GM18511 (cell line): ENCODE data around the gene TRIP4.
A peak's percentile ranks its signal among the peaks of the same experiment; 100 is the strongest.
"Not testable (repeated sequence)": the region's sequence is repeated elsewhere in the genome, so short reads cannot be mapped to it uniquely, and the experiment has no call there.

Experiments
- ATAC-seq: cut with Tn5 transposase; IDR thresholded peaks from one replicate; pipeline ENCODE4 v1.9.1; 2021; ENCODE audit warnings: mild to moderate bottlenecking, moderate library complexity; ENCODE audit not compliant: unreplicated experiment

TRIP4 gene

DNA sequence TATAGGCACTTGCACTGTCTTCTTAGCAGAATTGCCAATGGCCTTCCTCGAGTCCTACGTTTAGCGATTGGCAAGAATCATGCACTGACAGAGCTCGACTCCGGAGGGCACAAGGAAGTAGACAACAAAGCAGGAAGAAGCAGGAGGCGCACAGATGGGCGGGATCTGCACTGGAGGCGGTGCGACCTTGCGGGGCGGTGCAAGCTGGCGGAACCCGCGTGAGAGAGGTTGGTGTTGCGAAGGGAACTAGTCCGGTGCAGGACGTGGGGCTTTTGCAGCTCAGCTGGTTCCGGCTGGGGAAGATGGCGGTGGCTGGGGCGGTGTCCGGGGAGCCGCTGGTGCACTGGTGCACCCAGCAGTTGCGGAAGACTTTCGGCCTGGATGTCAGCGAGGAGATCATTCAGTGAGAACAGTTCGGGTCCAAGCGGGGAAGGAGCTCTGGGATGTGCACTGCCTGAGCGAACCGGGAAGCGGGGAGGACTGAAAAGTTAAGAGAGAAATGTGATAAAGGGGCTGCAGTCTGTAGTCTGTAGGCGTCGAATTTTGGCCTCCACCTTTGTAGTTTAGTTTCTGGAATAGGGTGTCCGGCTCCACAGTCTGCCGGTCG, at the start of gene TRIP4:
Gene TRIP4 (plus strand): TSS at position 275 of the 607 bp plus-strand sequence. CDS start 28 bp downstream, at position 303.
- ATAC-seq = peak; percentile 99

GRCh38 chr15:64340355-64340754, 47.3 kb upstream of the TRIP4 start:
- no peak for ATAC-seq

DNA sequence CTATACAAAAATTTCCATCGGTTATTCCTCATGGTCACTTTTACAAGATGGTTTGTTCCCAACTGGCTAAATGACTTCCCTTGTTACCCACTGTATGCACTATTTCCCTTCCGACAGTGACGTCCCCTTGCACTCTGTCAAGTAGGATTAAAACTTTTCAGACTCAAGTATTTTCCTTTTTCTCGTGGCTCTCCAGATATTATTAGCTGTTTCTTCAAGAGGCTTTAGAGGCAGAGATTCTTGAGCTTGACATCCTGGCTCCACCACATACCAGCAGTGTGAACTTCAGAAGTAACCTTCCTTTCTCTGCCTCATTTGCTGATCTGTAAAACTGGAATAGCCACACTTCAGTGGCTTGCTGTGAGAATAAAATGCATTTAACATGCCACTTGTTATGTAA, 45.7 kb upstream of the TRIP4 start:
- no peak for ATAC-seq

GRCh38 chr15:64343222-64343621, 44.4 kb upstream of the TRIP4 start:
- ATAC-seq = no peak

DNA sequence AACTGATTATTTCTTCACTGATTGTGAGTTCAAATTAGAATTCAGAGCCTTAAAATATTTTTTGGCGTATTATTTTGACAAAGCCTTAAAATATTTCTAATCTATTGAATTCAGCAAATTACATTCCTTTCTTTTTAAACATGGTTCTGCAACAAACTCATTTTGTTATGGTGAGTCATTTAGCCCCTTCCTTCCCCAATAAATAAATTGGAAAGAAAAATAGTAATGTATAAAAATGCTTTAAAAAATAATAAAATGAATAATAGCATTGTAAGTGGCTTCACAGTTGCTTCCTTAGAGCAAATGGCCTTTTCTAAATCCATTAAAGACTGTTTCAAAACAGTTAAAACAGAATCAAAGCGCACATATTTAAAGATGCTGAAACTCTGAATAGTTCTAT, 43.8 kb upstream of the TRIP4 start:
- ATAC-seq = no peak

GRCh38 chr15:64344651-64345294, 42.9 kb upstream of the TRIP4 start:
- no peak for ATAC-seq

DNA sequence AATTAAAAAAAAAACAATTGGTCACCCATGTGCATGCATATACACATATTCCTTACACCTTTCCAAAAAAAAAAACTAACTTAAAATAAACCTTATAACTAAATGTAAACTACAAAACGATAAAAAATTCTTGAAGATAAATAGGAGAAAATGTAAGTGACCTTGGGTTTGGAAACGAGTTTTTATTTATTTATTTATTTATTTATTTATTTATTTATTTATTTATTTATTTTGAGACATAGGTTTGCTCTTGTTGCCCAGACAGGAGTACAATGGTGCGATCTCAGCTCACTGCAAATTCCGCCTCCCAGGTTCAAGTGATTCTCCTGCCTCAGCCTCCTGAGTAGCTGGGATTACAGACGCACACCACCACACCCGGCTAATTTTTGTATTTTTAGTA, 41.4 kb upstream of the TRIP4 start:
- not testable (repeated sequence) for ATAC-seq

DNA sequence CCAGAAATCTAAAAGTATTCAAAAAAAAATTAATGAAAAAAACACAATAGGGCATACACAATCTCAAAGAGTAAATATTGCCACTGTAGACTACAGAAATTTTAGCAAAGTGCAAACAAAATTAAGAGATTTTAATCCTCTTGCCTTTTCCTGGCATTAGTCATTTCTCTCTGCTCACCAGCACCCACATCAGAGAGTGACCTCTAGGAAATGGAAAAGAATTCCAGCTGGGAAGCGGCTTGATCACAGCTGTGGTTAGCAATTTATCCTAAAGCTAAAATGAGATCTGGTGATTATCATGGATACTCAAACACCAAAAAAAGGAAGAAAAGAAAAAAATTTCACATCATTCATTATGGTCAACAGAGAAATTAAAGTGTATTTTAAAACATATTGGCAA, 39.2 kb upstream of the TRIP4 start:
- ATAC-seq = no peak

- ATAC-seq = no peak
Observed at GRCh38 chr15:64349375-64349774, 38.3 kb upstream of the TRIP4 start.

DNA sequence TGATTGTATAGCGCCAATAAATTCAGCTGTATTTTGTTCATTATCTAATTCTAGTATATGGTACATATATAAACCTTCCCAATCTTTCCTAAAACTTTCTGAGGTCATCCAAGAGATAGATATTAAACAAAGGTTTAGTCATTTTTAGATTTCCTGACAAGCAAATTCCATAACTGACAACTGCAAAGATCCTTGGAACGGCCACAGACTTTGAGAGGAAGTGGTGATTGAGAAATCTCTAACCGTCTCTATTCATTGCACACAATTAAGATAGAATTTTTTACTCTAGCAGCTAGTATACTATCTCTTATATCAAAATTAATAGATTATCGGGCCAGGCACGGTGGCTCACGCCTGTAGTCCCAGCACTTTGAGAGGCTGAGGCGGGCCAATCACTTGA, 36.4 kb upstream of the TRIP4 start:
- no peak for ATAC-seq

- no peak for ATAC-seq
Observed at GRCh38 chr15:64354688-64355344, 32.8 kb upstream of the TRIP4 start.

- peak; percentile 32 for ATAC-seq
Observed at GRCh38 chr15:64355348-64355943, 32.2 kb upstream of the TRIP4 start.

DNA sequence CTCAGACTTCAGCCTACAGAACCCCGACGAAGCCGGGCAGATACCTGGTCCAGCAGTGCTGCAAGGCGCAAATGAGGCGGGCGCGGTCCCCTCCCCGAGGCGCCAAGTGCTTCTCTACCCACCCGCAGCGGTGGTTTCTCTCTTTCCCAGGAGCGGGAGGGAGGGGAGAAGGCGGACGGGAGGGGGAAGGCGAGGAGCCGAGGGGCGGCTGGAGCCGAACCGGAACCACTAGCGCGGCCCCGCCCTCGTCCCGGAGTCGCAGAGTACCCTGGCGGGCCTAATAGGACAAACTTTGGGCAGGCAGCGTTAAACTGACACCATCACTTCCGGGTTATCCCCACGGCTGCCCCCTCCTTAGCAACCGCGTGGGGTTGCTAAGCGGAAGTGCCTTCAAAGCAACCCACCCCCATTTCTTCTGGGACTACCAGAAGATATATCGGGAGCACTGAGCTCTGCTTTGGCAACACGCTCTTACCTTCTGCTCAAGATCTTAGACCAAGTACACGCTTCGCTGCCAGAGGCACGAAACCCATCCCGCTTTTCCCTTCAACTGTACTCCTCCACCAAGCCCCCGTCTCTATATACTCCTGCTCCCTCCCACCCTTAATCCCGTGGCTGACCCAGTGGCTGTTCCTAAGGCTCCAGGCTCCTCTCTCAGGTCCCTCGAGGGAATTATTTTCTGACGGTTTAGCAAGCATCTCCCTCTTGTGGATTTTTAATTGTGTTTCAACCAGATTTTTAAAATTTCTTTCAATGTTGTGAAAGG, 31.5 kb upstream of the TRIP4 start, which contains the start of gene CSNK1G1:
Gene CSNK1G1 (minus strand): TSS at position 230 of the 766 bp plus-strand sequence. CDS start 55,674 bp downstream, outside the sequence.
- ATAC-seq = peak; percentile 96

- ATAC-seq = no peak
Observed at GRCh38 chr15:64356710-64357040, 31.0 kb upstream of the TRIP4 start.

GRCh38 chr15:64361259-64361658, 26.4 kb upstream of the TRIP4 start:
- ATAC-seq = no peak

- no peak for ATAC-seq
Observed at GRCh38 chr15:64369078-64369607, 18.5 kb upstream of the TRIP4 start.

GRCh38 chr15:64371383-64371782, 16.3 kb upstream of the TRIP4 start:
- ATAC-seq = not testable (repeated sequence)

DNA sequence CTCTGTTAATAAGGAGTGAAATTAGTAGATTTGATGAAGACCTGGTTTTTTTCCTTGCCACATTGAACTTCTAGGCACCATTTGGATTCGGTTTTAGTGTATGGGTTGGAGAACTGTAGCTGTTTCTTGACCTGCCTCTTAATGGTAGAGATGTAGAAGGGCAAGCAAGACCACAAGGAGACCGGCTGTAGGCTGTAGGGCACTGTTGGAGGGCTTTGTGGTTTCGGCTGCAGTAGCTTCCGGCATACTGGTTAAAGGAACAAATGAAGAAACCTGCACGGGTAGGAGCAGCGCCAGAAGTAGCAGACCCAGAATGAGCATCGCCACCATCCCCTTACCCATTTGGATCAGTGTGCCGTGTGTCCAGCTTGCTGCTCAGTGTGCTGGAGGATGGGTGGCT, 14.3 kb upstream of the TRIP4 start:
- ATAC-seq = no peak

DNA sequence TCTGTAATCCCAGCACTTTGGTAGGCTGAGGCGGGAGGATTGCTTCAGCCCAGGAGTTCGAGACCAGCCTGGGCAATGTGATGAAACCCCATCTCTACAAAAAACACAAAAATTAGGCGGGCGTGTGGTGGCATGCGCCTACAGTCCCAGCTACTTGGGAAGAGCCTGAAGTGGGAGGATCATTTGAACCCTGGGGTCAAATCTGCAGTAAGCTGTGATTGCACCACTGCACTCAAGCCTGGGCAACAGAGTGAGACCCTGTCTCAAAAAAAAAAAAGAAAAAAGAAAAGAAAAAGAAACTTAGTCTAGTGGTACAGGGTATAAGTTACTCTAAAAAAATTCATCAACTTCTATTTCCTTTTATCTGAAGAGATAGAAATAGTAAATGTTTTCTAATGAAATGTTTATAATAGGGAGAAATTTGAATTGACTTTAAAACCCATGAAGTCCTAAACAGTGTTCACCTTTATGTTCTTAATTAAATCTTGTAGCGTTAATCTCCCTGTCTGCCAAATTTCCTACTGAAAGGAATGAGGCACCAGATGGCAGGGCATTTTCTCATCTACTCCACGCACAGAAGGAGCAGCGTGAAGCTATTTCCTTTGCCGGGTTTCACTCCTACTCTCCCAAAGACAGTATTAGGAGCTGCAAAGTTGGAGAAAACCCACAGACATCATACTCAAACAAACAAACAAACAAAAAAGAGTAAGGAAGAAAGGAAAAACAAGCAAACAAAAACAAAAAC, 8.2 kb upstream of the TRIP4 start:
- no peak for ATAC-seq
